Prostate gland (tissue), 2 donors: ENCODE measurements around the gene NCOA1. TPM values are rescaled to one million over a fixed set of nuclear protein-coding genes. Genes with fewer than 3 reads are reported as not detected.

Source experiments
- DNase-seq: peaks from one replicate; pipeline ENCODE4 v3.0.0-alpha.2; 2019; ENCODE audit warnings: low spot score
- H3K27ac ChIP-seq, 2 donors: fragments of 200-600 bp; sonication (generic); 2 replicates each; pipeline ENCODE4 v1.5.1; 2017 to 2019
- H3K27me3 ChIP-seq: fragments of 200-600 bp; sonication (generic); replicated peaks from 2 replicates; pipeline ENCODE4 v1.5.1; 2019; ENCODE audit not compliant: insufficient read depth
- H3K36me3 ChIP-seq, 2 donors: fragments of 200-600 bp; sonication (generic); 1 replicate in 1 of 2; 2 replicates in 1 of 2; pipeline versions ENCODE4 v1.5.1 to v1.8.1; 2017 to 2019
- H3K4me1 ChIP-seq: fragments of 200-600 bp; sonication (generic); replicated peaks from 2 replicates; pipeline ENCODE4 v1.5.1; 2019
- H3K4me3 ChIP-seq, 2 donors: fragments of 200-600 bp; sonication (generic); 2 replicates each; pipeline ENCODE4 v1.5.1; 2017 to 2019
- H3K9me3 ChIP-seq: fragments of 200-600 bp; sonication (generic); 2 replicates; pipeline ENCODE4 v1.5.1; 2017
- CTCF ChIP-seq, 4 experiments: fragments of 200-600 bp in 2 of 4; fragments of 450-650 bp in 2 of 4; sonication (generic) in 2 of 4; IDR thresholded peaks; 1 replicate in 3 of 4; 2 replicates in 1 of 4; pipeline ENCODE4 v1.5.1; 2016 to 2019; ENCODE audit warnings: antibody characterized with exemption in 4 of 4, mild to moderate bottlenecking in 2 of 4, moderate library complexity in 2 of 4
- POLR2A ChIP-seq: fragments of 450-650 bp; IDR thresholded peaks from one replicate; pipeline ENCODE4 v1.6.1; 2016; ENCODE audit warnings: antibody characterized with exemption, mild to moderate bottlenecking
- POLR2AphosphoS5 ChIP-seq: sonication (generic); formaldehyde crosslinking; IDR thresholded peaks from one replicate; pipeline ENCODE4 v1.6.1; 2017; ENCODE audit warnings: antibody characterized with exemption
- WGBS: methylation state at CpG from one replicate; pipeline ENCODE4 v1.1.5; 2018; 5-methylcytosine and 5-hydroxymethylcytosine counted together
- intact Hi-C: fragments of 100-400 bp; cut with DNase I; formaldehyde crosslinking; loops from one replicate; pipeline ENCODE4 v1.14.2; 2022
- total RNA-seq, 2 donors: library from RNA; depleted of rRNA; stranded (reverse); fragments of >200 nt; gene quantifications; one replicate each; pipeline ENCODE4 v1.1.0, GENCODE V29; 2016

Gene NCOA1
- total RNA-seq, 2 donors from 2014 or later = 24.9 to 72.4 TPM

- Histone ChIP-seq H3K36me3 (no peaks in the 10 kb centered on the region), H3K9me3 (no peaks in the 10 kb centered on the region), H3K27me3 (no peaks in the 10 kb centered on the region), H3K4me1 (no peaks in the 10 kb centered on the region), H3K4me3 (no peak overlapping the region), H3K27ac (no peak overlapping the region)
- 90% methylated on average over 1 of the region's 1 CpG for WGBS
- TF ChIP-seq POLR2AphosphoS5 (no peak), CTCF (IDR thresholded peaks at IDR 0.05) (no peak), POLR2A (no peak)
- DNase-seq = no peak
- intact Hi-C loops = no loop called here
Observed at GRCh38 chr2:24625728-24626127, 134.7 kb downstream of the NCOA1 start.

GRCh38 chr2:24626131-24626530 lies 135.1 kb downstream of the NCOA1 start:
- 69% methylated on average over 3 of the region's 3 CpGs for WGBS
- Histone ChIP-seq H3K27ac (no peak overlapping the region), H3K9me3 (no peaks in the 10 kb centered on the region), H3K4me3 (no peak overlapping the region), H3K27me3 (no peaks in the 10 kb centered on the region), H3K36me3 (no peaks in the 10 kb centered on the region), H3K4me1 (no peaks in the 10 kb centered on the region)
- no peak for TF ChIP-seq POLR2AphosphoS5
- TF ChIP-seq CTCF (IDR thresholded peaks at IDR 0.05) = no peak
- no peak for TF ChIP-seq POLR2A
- intact Hi-C loops = no loop called here
- no peak for DNase-seq

GRCh38 chr2:24628746-24629145 lies 137.7 kb downstream of the NCOA1 start:
- H3K4me1 ChIP-seq = no peaks in the 10 kb centered on the region

GRCh38 chr2:24632172-24632571 lies 141.1 kb downstream of the NCOA1 start:
- no peak for DNase-seq
- no peak overlapping the region for H3K4me3 ChIP-seq
- no peaks in the 10 kb centered on the region for H3K36me3 ChIP-seq
- H3K4me1 ChIP-seq = no peaks in the 10 kb centered on the region
- H3K27ac ChIP-seq = no peak overlapping the region
- TF ChIP-seq POLR2AphosphoS5 (no peak), CTCF (IDR thresholded peaks at IDR 0.05) (no peak), POLR2A (no peak)
- no peaks in the 10 kb centered on the region for H3K27me3 ChIP-seq
- intact Hi-C loops = no loop called here
- 88% methylated on average over 1 of the region's 1 CpG for WGBS
- H3K9me3 ChIP-seq = no peaks in the 10 kb centered on the region

More at GRCh38 chr2:24628746-24629145, 137.7 kb downstream of the NCOA1 start:
- H3K27ac ChIP-seq = no peak overlapping the region
- H3K36me3 ChIP-seq = no peaks in the 10 kb centered on the region
- intact Hi-C loops = no loop called here
- no peak overlapping the region for H3K4me3 ChIP-seq
- DNase-seq = no peak
- H3K9me3 ChIP-seq = no peaks in the 10 kb centered on the region
- H3K27me3 ChIP-seq = no peaks in the 10 kb centered on the region
- TF ChIP-seq CTCF (IDR thresholded peaks at IDR 0.05) (no peak), POLR2AphosphoS5 (no peak), POLR2A (no peak)

- intact Hi-C loops = no loop called here
- DNase-seq = no peak
- H3K27ac ChIP-seq = no peak overlapping the region
- H3K27me3 ChIP-seq = no peaks in the 10 kb centered on the region
- TF ChIP-seq POLR2AphosphoS5 (no peak), POLR2A (no peak), CTCF (IDR thresholded peaks at IDR 0.05) (no peak)
- H3K4me1 ChIP-seq = no peaks in the 10 kb centered on the region
- no peak overlapping the region for H3K4me3 ChIP-seq
- no peaks in the 10 kb centered on the region for H3K9me3 ChIP-seq
- no peaks in the 10 kb centered on the region for H3K36me3 ChIP-seq
- 49% methylated on average over 2 of the region's 2 CpGs for WGBS
Observed at GRCh38 chr2:24635181-24635580, 144.1 kb downstream of the NCOA1 start.
